ENCODE data around the gene NRXN3.

The NRXN3 gene

GRCh38 chr14:79408696-79409095 lies 1238.5 kb downstream of the NRXN3 start (continued):
- TF ChIP-seq ZNF341 (tag by site-specific recombination; IDR thresholded peaks at IDR 0.05; ENCODE audit: low read depth), result no peak

DNA sequence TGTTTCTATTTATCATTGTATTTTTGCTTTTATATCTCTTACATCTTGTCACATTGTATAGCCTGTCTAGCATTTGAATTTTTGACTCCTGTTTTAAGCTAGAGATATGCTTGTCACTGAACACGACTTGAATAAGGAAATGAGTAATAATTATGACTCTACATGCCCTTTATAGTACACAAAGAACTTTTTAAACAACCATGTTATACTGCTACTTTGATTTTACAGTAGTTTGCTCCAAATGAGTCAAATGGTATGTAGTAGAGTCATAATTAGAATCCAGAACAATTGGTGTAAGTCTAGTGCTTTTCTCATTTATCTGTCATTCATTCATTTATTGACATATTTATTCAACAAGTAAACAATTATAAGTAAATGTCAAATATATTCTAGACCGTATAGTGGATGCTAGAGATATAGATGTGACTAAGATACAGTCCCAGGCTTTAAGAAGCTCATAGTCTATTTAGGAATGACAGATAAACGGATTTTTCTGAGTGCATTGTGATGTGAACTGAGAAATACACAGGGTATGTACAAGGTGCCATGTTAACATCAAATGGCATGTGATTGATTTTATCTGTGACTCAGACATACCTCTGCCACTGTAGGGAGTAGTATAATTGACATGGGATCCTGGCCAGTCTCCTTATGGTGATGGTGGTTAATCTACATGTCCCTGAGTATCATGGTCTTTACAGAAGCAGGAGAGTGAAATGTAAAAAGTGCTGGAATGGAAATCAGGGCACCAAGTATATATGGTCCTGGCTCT lies 1241.4 kb downstream of the NRXN3 start:
- Histone ChIP-seq H3K4me3 (ENCODE audit: low read depth, low read length) (no peak overlapping the region), H3K36me3 (ENCODE audit: control insufficient read depth in 2 of 2, insufficient read depth in 1 of 2, low read length in 2 of 2) (no peaks in the 10 kb centered on the region), H3K4me1 (ENCODE audit: control insufficient read depth, insufficient read depth, low read length) (0 out of 2 replicates have a peak, but pooled peaks cover 4% of the 10 kb centered on the region), H3K9me3 (ENCODE audit: control insufficient read depth, insufficient read depth, low read depth, low read length) (no peaks in the 10 kb centered on the region), H3K27ac (ENCODE audit: extremely low read depth, low read depth, low read length) (no peak overlapping the region)
- ChIA-PET POLR2A (no interaction called here), CTCF (no interaction called here)
- TF ChIP-seq, protein P1, sequence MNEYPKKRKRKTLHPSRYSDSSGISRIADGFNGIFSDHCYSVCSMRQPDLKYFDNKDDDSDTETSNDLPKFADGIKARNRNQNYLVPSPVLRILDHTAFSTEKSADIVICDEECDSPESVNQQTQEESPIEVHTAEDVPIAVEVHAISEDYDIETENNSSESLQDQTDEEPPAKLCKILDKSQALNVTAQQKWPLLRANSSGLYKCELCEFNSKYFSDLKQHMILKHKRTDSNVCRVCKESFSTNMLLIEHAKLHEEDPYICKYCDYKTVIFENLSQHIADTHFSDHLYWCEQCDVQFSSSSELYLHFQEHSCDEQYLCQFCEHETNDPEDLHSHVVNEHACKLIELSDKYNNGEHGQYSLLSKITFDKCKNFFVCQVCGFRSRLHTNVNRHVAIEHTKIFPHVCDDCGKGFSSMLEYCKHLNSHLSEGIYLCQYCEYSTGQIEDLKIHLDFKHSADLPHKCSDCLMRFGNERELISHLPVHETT (tag by site-specific recombination; IDR thresholded peaks at IDR 0.05), result no peak
- TF ChIP-seq ZNF596 (tag by site-specific recombination; IDR thresholded peaks at IDR 0.05), result no peak
- no peak for TF ChIP-seq MEIS1 (CRISPR knock-in tag; IDR thresholded peaks at IDR 0.05; ENCODE audit: borderline replicate concordance)
- no peak for TF ChIP-seq ZNF19 (tag by site-specific recombination; IDR thresholded peaks at IDR 0.05; ENCODE audit: low read depth)
- no peak for TF ChIP-seq ZNF837 (tag by site-specific recombination; IDR thresholded peaks at IDR 0.05)
- TF ChIP-seq ZNF175 (tag by site-specific recombination; IDR thresholded peaks at IDR 0.05), result no peak
- no peak for TF ChIP-seq ZNF266 (tag by site-specific recombination; IDR thresholded peaks at IDR 0.05; ENCODE audit: low read depth)
- TF ChIP-seq ZNF280C (tag by site-specific recombination; IDR thresholded peaks at IDR 0.05), result no peak
- no peak for TF ChIP-seq REST (tag by site-specific recombination; IDR thresholded peaks at IDR 0.05)
- no peak for TF ChIP-seq ZNF677 (tag by site-specific recombination; IDR thresholded peaks at IDR 0.05)
- no peak for TF ChIP-seq ZNF600 (tag by site-specific recombination; IDR thresholded peaks at IDR 0.05)
- TF ChIP-seq ZNF529 (tag by site-specific recombination; IDR thresholded peaks at IDR 0.05; ENCODE audit: insufficient replicate concordance), result no peak
- TF ChIP-seq ZIC2 (tag by site-specific recombination; IDR thresholded peaks at IDR 0.05), result no peak
- no peak for TF ChIP-seq YY1 (tag by site-specific recombination; IDR thresholded peaks at IDR 0.05)
- TF ChIP-seq ZNF776 (tag by site-specific recombination; IDR thresholded peaks at IDR 0.05; ENCODE audit: borderline replicate concordance), result no peak
- no peak for TF ChIP-seq ZBTB48 (tag by site-specific recombination; IDR thresholded peaks at IDR 0.05)
- TF ChIP-seq, protein P2, sequence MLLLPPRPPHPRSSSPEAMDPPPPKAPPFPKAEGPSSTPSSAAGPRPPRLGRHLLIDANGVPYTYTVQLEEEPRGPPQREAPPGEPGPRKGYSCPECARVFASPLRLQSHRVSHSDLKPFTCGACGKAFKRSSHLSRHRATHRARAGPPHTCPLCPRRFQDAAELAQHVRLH (tag by site-specific recombination; IDR thresholded peaks at IDR 0.05), result no peak
